GM19328 (cell line): Measurements from ENCODE around the gene LRRC55.

Experiments
- ATAC-seq: cut with Tn5 transposase; IDR thresholded peaks from one replicate; pipeline ENCODE4 v1.9.1; 2021; ENCODE audit warnings: mild to moderate bottlenecking, moderate library complexity; ENCODE audit not compliant: unreplicated experiment

LRRC55 gene

GRCh38 chr11:57199330-57199729, 17.6 kb downstream of the LRRC55 start:
- ATAC-seq: no peak

- ATAC-seq: no peak
Observed at GRCh38 chr11:57200917-57201316, 19.2 kb downstream of the LRRC55 start.

GRCh38 chr11:57202281-57202680, 20.5 kb downstream of the LRRC55 start:
- no peak for ATAC-seq

- ATAC-seq: no peak
Observed at GRCh38 chr11:57203359-57203758, 21.6 kb downstream of the LRRC55 start.

- no peak for ATAC-seq
Observed at GRCh38 chr11:57203882-57204480, 22.2 kb downstream of the LRRC55 start.

GRCh38 chr11:57205041-57205641, 23.4 kb downstream of the LRRC55 start:
- no peak for ATAC-seq

- no peak for ATAC-seq
Observed at GRCh38 chr11:57207168-57207567, 25.4 kb downstream of the LRRC55 start.

- no peak for ATAC-seq
Observed at GRCh38 chr11:57210781-57211180, 29.0 kb downstream of the LRRC55 start.

GRCh38 chr11:57213342-57214097, 31.8 kb downstream of the LRRC55 start:
- ATAC-seq: no peak

GRCh38 chr11:57214098-57214417, 32.3 kb downstream of the LRRC55 start:
- no peak for ATAC-seq

GRCh38 chr11:57214494-57214893, 32.7 kb downstream of the LRRC55 start:
- no peak for ATAC-seq

- ATAC-seq: no peak
Observed at GRCh38 chr11:57216463-57216862, 34.7 kb downstream of the LRRC55 start.

- ATAC-seq: no peak
Observed at GRCh38 chr11:57217053-57217452, 35.3 kb downstream of the LRRC55 start.

- no peak for ATAC-seq
Observed at GRCh38 chr11:57219021-57219627, 37.4 kb downstream of the LRRC55 start.

GRCh38 chr11:57222239-57222638, 40.5 kb downstream of the LRRC55 start:
- no peak for ATAC-seq

- ATAC-seq: no peak
Observed at GRCh38 chr11:57223601-57224000, 41.8 kb downstream of the LRRC55 start.

GRCh38 chr11:57224128-57224527, 42.4 kb downstream of the LRRC55 start:
- ATAC-seq: no peak

GRCh38 chr11:57224537-57224936, 42.8 kb downstream of the LRRC55 start:
- ATAC-seq: no peak

GRCh38 chr11:57228600-57228999, 46.8 kb downstream of the LRRC55 start:
- no peak for ATAC-seq

- no peak for ATAC-seq
Observed at GRCh38 chr11:57230316-57230715, 48.6 kb downstream of the LRRC55 start.

- no peak for ATAC-seq
Observed at GRCh38 chr11:57230791-57231538, 49.2 kb downstream of the LRRC55 start.
